Retinal pigment epithelial cell (primary cell): ENCODE results near the gene MAP3K13.
"Not testable (repeated sequence)": the region's sequence is repeated elsewhere in the genome, so short reads cannot be mapped to it uniquely, and the experiment has no call there.

Source experiments
- DNase-seq: peaks from one replicate; pipeline ENCODE4 v3.0.0-alpha.2; 2010; ENCODE audit warnings: low read depth
- H3K4me3 ChIP-seq: 2 replicates; pipeline ENCODE4 v1.5.1; 2011; ENCODE audit warnings: mild to moderate bottlenecking, low read length, control low read depth, moderate library complexity
- TF ChIP-seq, protein P1 (sequence below): conservative IDR thresholded peaks from 2 replicates; pipeline ENCODE4 v1.5.1; 2011; ENCODE audit warnings: low read depth, low read length, control low read depth, inconsistent platforms

MAP3K13 gene

GRCh38 chr3:185457376-185457775 lies 94.4 kb downstream of the MAP3K13 start:
- DNase-seq = no peak
- TF ChIP-seq, protein P1, sequence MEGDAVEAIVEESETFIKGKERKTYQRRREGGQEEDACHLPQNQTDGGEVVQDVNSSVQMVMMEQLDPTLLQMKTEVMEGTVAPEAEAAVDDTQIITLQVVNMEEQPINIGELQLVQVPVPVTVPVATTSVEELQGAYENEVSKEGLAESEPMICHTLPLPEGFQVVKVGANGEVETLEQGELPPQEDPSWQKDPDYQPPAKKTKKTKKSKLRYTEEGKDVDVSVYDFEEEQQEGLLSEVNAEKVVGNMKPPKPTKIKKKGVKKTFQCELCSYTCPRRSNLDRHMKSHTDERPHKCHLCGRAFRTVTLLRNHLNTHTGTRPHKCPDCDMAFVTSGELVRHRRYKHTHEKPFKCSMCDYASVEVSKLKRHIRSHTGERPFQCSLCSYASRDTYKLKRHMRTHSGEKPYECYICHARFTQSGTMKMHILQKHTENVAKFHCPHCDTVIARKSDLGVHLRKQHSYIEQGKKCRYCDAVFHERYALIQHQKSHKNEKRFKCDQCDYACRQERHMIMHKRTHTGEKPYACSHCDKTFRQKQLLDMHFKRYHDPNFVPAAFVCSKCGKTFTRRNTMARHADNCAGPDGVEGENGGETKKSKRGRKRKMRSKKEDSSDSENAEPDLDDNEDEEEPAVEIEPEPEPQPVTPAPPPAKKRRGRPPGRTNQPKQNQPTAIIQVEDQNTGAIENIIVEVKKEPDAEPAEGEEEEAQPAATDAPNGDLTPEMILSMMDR = no peak
- no peak overlapping the region for H3K4me3 ChIP-seq

DNA sequence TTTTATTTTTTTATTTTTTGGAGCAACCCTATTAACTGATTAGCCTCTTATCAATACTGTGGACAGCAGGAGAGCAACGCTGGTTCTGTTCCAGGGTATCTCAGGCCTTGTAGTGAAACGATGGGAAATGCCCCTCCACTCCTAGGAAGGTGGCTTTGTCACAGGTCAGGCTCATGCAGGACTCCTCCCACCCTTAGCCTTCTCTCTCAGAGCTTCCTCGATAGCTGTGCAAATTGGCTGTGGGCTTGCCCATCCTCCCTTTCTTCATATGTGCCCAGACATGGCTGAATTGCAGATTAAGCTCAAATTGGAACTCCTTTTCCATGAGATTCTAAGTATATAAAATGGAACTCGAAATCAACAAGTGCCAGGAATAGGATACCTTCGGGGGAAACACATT lies 97.4 kb downstream of the MAP3K13 start:
- H3K4me3 ChIP-seq = no peak overlapping the region
- TF ChIP-seq, protein P1 = no peak
- no peak for DNase-seq

- DNase-seq = peak; percentile 2
- TF ChIP-seq, protein P1 = peak; percentile 42
These were observed 97.9 kb downstream of the MAP3K13 start for GRCh38 chr3:185460719-185461350.

DNA sequence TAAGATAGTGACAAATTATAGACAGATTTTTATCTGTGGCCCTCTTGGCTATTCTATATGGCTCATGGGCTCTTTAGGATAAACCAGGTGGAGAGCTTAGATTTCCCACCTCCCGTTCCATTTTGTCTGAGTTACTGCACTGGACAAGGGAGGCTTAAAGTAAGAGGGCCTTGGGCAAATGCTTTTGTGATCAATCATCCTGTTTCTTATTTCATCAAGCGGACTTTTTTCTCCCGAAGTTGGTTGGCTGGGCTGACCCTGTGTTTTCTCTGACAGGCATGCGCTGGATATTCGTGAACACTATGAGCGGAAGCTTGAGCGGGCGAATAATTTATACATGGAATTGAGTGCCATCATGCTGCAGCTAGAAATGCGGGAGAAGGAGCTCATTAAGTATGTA lies 102.5 kb downstream of the MAP3K13 start:
- DNase-seq = no peak
- TF ChIP-seq, protein P1 = no peak
- no peak overlapping the region for H3K4me3 ChIP-seq

More at GRCh38 chr3:185460719-185461350, 97.9 kb downstream of the MAP3K13 start:
- no peak overlapping the region for H3K4me3 ChIP-seq

- H3K4me3 ChIP-seq, DNase-seq: not testable (repeated sequence)
These were observed 103.2 kb downstream of the MAP3K13 start for GRCh38 chr3:185466123-185466522.

GRCh38 chr3:185469542-185469941 lies 106.6 kb downstream of the MAP3K13 start:
- TF ChIP-seq, protein P1 = no peak
- no peak for DNase-seq
- H3K4me3 ChIP-seq = no peak overlapping the region

GRCh38 chr3:185470323-185470722 lies 107.4 kb downstream of the MAP3K13 start:
- DNase-seq = no peak
- H3K4me3 ChIP-seq = no peak overlapping the region
- TF ChIP-seq, protein P1 = no peak
